Astrocyte of the spinal cord (primary cell): ENCODE measurements around the gene PHETA1.
"Not testable (repeated sequence)": the region's sequence is repeated elsewhere in the genome, so short reads cannot be mapped to it uniquely, and the experiment has no call there.

ENCODE experiments used
- DNase-seq: peaks from one replicate; pipeline ENCODE4 v3.0.0; 2011; ENCODE audit warnings: low read depth, low spot score
- H3K4me3 ChIP-seq: 2 replicates; pipeline ENCODE4 v1.5.1; 2011; ENCODE audit warnings: low read depth, mild to moderate bottlenecking, low read length, moderate library complexity
- in situ Hi-C: cut with HindIII; loops from 2 replicates; pipeline ENCODE4 v1.10.0; 2017; ENCODE audit warnings: low sequenced_read_pairs
- TF ChIP-seq, protein P1 (sequence below): IDR thresholded peaks from 2 replicates; pipeline ENCODE4 v1.5.1; 2012; ENCODE audit warnings: low read depth, mild to moderate bottlenecking, low read length, inconsistent platforms

PHETA1 gene

GRCh38 chr12:111347891-111348644 is 20.8 kb downstream of the PHETA1 start:
- in situ Hi-C loops: no loop called here
- DNase-seq: no peak
- TF ChIP-seq, protein P1, sequence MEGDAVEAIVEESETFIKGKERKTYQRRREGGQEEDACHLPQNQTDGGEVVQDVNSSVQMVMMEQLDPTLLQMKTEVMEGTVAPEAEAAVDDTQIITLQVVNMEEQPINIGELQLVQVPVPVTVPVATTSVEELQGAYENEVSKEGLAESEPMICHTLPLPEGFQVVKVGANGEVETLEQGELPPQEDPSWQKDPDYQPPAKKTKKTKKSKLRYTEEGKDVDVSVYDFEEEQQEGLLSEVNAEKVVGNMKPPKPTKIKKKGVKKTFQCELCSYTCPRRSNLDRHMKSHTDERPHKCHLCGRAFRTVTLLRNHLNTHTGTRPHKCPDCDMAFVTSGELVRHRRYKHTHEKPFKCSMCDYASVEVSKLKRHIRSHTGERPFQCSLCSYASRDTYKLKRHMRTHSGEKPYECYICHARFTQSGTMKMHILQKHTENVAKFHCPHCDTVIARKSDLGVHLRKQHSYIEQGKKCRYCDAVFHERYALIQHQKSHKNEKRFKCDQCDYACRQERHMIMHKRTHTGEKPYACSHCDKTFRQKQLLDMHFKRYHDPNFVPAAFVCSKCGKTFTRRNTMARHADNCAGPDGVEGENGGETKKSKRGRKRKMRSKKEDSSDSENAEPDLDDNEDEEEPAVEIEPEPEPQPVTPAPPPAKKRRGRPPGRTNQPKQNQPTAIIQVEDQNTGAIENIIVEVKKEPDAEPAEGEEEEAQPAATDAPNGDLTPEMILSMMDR: no peak
- no peak overlapping the region for H3K4me3 ChIP-seq

- no peak for DNase-seq
- in situ Hi-C loops: no loop called here
- H3K4me3 ChIP-seq: no peak overlapping the region
- TF ChIP-seq, protein P1: no peak
Measured at GRCh38 chr12:111344254-111344875, 24.5 kb downstream of the PHETA1 start.

- in situ Hi-C loops: no loop called here
- TF ChIP-seq, protein P1: no peak
Measured at GRCh38 chr12:111343181-111343580, 25.7 kb downstream of the PHETA1 start.

GRCh38 chr12:111342376-111342775 is 26.5 kb downstream of the PHETA1 start:
- in situ Hi-C loops: no loop called here
- no peak overlapping the region for H3K4me3 ChIP-seq
- TF ChIP-seq, protein P1: no peak
- no peak for DNase-seq

More at GRCh38 chr12:111343181-111343580, 25.7 kb downstream of the PHETA1 start:
- H3K4me3 ChIP-seq: no peak overlapping the region
- no peak for DNase-seq

DNA sequence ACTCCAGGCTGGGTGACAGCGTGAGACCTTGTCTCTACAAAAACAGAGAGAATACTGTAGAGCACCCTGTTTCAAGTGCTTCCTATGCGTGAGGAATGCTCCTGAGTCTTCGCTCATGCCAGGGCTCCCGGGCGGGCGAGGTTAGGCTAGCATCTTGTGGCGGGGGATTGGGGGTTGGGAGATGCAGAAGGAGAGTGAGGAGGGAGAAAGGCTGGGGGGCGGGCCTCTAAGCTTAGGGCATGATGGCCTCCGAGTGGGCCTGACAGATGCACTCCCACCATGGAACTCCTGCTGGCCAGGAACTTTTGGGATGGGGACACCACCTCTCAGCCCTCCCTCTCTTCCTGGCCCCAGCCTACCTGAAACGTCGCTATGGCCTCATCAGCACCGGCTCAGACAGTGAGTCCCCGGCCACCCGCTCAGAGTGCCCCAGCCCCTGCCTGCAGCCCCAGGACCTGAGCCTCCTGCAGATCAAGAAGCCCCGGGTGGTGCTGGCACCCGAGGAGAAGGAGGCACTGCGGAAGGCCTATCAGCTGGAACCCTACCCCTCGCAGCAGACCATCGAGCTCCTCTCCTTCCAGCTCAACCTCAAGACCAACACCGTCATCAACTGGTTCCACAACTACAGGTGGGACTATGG is 27.3 kb downstream of the PHETA1 start:
- TF ChIP-seq, protein P1: no peak
- no peak for DNase-seq
- in situ Hi-C loops: no loop called here
- no peak overlapping the region for H3K4me3 ChIP-seq

DNA sequence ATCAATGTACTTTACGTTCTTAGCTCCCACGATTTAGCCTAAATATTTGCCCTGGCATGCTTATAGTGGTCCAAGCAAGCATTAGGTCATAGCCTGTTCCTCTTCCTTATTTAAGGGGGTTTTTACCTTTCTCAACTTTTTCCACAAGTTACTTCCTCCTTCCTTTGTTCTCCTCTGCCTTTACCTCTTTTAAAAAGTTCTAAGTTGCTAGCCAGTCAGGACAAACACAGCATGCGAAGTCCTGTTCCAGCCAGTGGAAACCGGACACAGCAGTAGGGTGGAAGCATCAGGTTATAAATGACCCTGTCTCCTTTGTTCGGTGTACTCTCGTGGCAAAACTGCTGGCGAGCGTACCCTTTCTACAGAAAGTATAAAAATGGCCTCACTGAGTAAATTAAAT is 28.2 kb downstream of the PHETA1 start:
- H3K4me3 ChIP-seq, DNase-seq, in situ Hi-C loops: not testable (repeated sequence)

GRCh38 chr12:111340231-111340630 is 28.7 kb downstream of the PHETA1 start:
- in situ Hi-C loops: no loop called here
- no peak for DNase-seq
- no peak overlapping the region for H3K4me3 ChIP-seq
- TF ChIP-seq, protein P1: no peak
